ENCODE data around the gene DISP2. TPM values are rescaled to one million over a fixed set of nuclear protein-coding genes. Genes with fewer than 3 reads are reported as not detected.

Gene DISP2
- total and polyA plus RNA-seq, 2 of the 8 experiments (the other 6 are each of a cell fraction or from before 2014, with no cell fraction given): 0.45 to 1.2 TPM

GRCh38 chr15:40428185-40428584, 70.2 kb downstream of the DISP2 start:
- no peak overlapping the region for H2BK15ac ChIP-seq (ENCODE audit: low read length)
- no peak overlapping the region for H2BK20ac ChIP-seq (ENCODE audit: low read length)
- DNase-seq (ENCODE audit: low read depth in 1 of 2, low spot score in 2 of 2) (no peak), FAIRE-seq (no peak)
- WGBS, 2 experiments (ENCODE audit: extremely low coverage in 1 of 2, insufficient coverage in 1 of 2, insufficient read length in 1 of 2, insufficient replicate concordance in 2 of 2, low coverage in 1 of 2, low lambda C conversion rate in 2 of 2, missing lambda C conversion rate in 1 of 2): 93% methylated on average over 3 of the region's 4 CpGs; no CpG with 5 or more reads in 1 of the 2 experiments
- no peaks in the 10 kb centered on the region for H4K20me1 ChIP-seq (replicated peaks in 1 of 2; ENCODE audit: control insufficient read depth in 1 of 2, insufficient read depth in 2 of 2, low read length in 2 of 2)
- H2BK120ac ChIP-seq (replicated peaks; ENCODE audit: low read depth, low read length): no peak overlapping the region
- H4K5ac ChIP-seq (ENCODE audit: insufficient read length, low read depth, low read length): no peak overlapping the region
- no peak overlapping the region for H3K14ac ChIP-seq (ENCODE audit: insufficient read length)
- H2AFZ ChIP-seq (ENCODE audit: low read length): no peak overlapping the region
- no peak overlapping the region for H3K4ac ChIP-seq (replicated peaks; ENCODE audit: insufficient read length, low read depth, low read length)
- H3K23me2 ChIP-seq (ENCODE audit: low read depth, low read length): no peaks in the 10 kb centered on the region
- H3K79me2 ChIP-seq (ENCODE audit: control insufficient read depth in 1 of 2, insufficient read depth in 2 of 2, low read length in 2 of 2): no peaks in the 10 kb centered on the region
- no peaks in the 10 kb centered on the region for H3K36me3 ChIP-seq (ENCODE audit: control insufficient read depth in 2 of 4, insufficient read depth in 4 of 4, low read length in 3 of 4)
- H3K23ac ChIP-seq (ENCODE audit: insufficient read length): no peak overlapping the region
- no peak overlapping the region for H2BK12ac ChIP-seq (ENCODE audit: low read depth, low read length)
- H3K9ac ChIP-seq (replicated peaks in 1 of 4; ENCODE audit: extremely low read depth in 1 of 4, low read depth in 3 of 4, low read length in 3 of 4): no peak overlapping the region
- no peak overlapping the region for H3K27ac ChIP-seq (ENCODE audit: low read depth, low read length)
- H3K79me1 ChIP-seq (ENCODE audit: low read depth, low read length): no peaks in the 10 kb centered on the region
- no peak overlapping the region; a peak in 1 of 4 replicates for H3K4me2 ChIP-seq (ENCODE audit: insufficient read depth in 1 of 2, low read depth in 2 of 2, low read length in 2 of 2)
- no peak overlapping the region for H4K8ac ChIP-seq (ENCODE audit: extremely low read depth, insufficient read depth, low read length)
- no peak overlapping the region for H3K56ac ChIP-seq (replicated peaks; ENCODE audit: insufficient read length, low read depth, low read length)
- POLR2A ChIA-PET (ENCODE audit: partially characterized antibody): interaction anchor here (0.6 to 3.7 kb wide), 4 partner anchors 9 to 770 kb away, joined by 3 to 23 read pairs (median 5); partner anchors contain the start of gene BAHD1
- CTCF ChIA-PET (ENCODE audit: partially characterized antibody): interaction anchor here (0.7 to 1.2 kb wide), 2 partner anchors 11 to 121 kb away, joined by 3 read pairs; no protein-coding TSS in a partner anchor
- no peak overlapping the region for H3K4me3 ChIP-seq (ENCODE audit: extremely low read depth in 1 of 4, insufficient read depth in 2 of 4, low read depth in 3 of 4, low read length in 4 of 4)
- no peak overlapping the region for H4K91ac ChIP-seq (replicated peaks; ENCODE audit: insufficient read length, low read length)
- H3K4me1 ChIP-seq (replicated peaks in 1 of 4; ENCODE audit: control insufficient read depth in 3 of 4, insufficient read depth in 4 of 4, low read length in 3 of 4): peaks cover 1 to 12% (median 7%) of the 10 kb centered on the region in 4 experiments; a peak in 5 of 7 replicates
- no peaks in the 10 kb centered on the region for H3K9me3 ChIP-seq (ENCODE audit: insufficient read depth in 2 of 2, low read depth in 1 of 2, low read length in 1 of 2)
- H3K18ac ChIP-seq (ENCODE audit: extremely low read depth, low read length): no peak overlapping the region
- TF ChIP-seq MAFK (IDR thresholded peaks at IDR 0.05; ENCODE audit: low read depth, low read length): no peak
- no peak overlapping the region for H2BK5ac ChIP-seq (ENCODE audit: low read depth, low read length)
- H2AK5ac ChIP-seq (ENCODE audit: low read depth, low read length): no peak overlapping the region
- peaks cover 0 to 4% (median 0%) of the 10 kb centered on the region in 4 experiments; a peak in 2 of 7 replicates for H3K27me3 ChIP-seq (replicated peaks in 1 of 4; ENCODE audit: control insufficient read depth in 3 of 4, extremely low read depth in 1 of 4, insufficient read depth in 3 of 4, low read length in 3 of 4)

Other genes with a start within 250 kb of the DISP2 start
- 24.2 and 30.9 TPM in 2 replicates for gene BMF, start 249.3 kb upstream of the DISP2 start, total RNA-seq (2021; fragmentation: NEBNext Ultra II Directional; extraction: Animal tissue kit (Norgen Biotek cat#: 25700))
- 21.2 and 29.0 TPM in 2 replicates for gene BMF, start 249.3 kb upstream of the DISP2 start, polyA plus RNA-seq (2011; rRNA removed)
- gene BUB1B, start 197.2 kb upstream of the DISP2 start, total RNA-seq (2021; fragmentation: NEBNext Ultra II Directional; extraction: Animal tissue kit (Norgen Biotek cat#: 25700)): 144 and 153 TPM in 2 replicates
- 31.7 and 48.9 TPM in 2 replicates for gene BUB1B, start 197.2 kb upstream of the DISP2 start, polyA plus RNA-seq (2011; rRNA removed)
- gene PAK6, start 119.2 kb upstream of the DISP2 start, total RNA-seq (2021; fragmentation: NEBNext Ultra II Directional; extraction: Animal tissue kit (Norgen Biotek cat#: 25700)): 9.0 and 9.4 TPM in 2 replicates
- gene PAK6, start 119.2 kb upstream of the DISP2 start, polyA plus RNA-seq (2011; rRNA removed): 6.9 and 12.5 TPM in 2 replicates
- 0.26 TPM in 1 of 2 replicates, not detected in the other for gene ANKRD63, start 75.2 kb upstream of the DISP2 start, total RNA-seq (2021; fragmentation: NEBNext Ultra II Directional; extraction: Animal tissue kit (Norgen Biotek cat#: 25700))
- gene ANKRD63, start 75.2 kb upstream of the DISP2 start, polyA plus RNA-seq (2011; rRNA removed): 0.16 and 0.18 TPM in 2 replicates
- gene PLCB2, start 50.3 kb upstream of the DISP2 start, total RNA-seq (2021; fragmentation: NEBNext Ultra II Directional; extraction: Animal tissue kit (Norgen Biotek cat#: 25700)): 8.4 and 9.4 TPM in 2 replicates
- gene PLCB2, start 50.3 kb upstream of the DISP2 start, polyA plus RNA-seq (2011; rRNA removed): 7.2 and 11.3 TPM in 2 replicates
- gene INAFM2, start 34.5 kb upstream of the DISP2 start, total RNA-seq (2021; fragmentation: NEBNext Ultra II Directional; extraction: Animal tissue kit (Norgen Biotek cat#: 25700)): 35.1 and 38.2 TPM in 2 replicates
- gene INAFM2, start 34.5 kb upstream of the DISP2 start, polyA plus RNA-seq (2011; rRNA removed): 9.6 and 15.3 TPM in 2 replicates
- 0.33 and 0.78 TPM in 2 replicates for gene CCDC9B, start 17.3 kb upstream of the DISP2 start, total RNA-seq (2021; fragmentation: NEBNext Ultra II Directional; extraction: Animal tissue kit (Norgen Biotek cat#: 25700))
- gene CCDC9B, start 17.3 kb upstream of the DISP2 start, polyA plus RNA-seq (2011; rRNA removed): 0.45 and 0.63 TPM in 2 replicates
- gene PHGR1, start 7.2 kb upstream of the DISP2 start, total RNA-seq (2021; fragmentation: NEBNext Ultra II Directional; extraction: Animal tissue kit (Norgen Biotek cat#: 25700)): not detected in 2 replicates
- gene PHGR1, start 7.2 kb upstream of the DISP2 start, polyA plus RNA-seq (2011; rRNA removed): not detected in 2 replicates
- gene KNSTRN, start 24.5 kb downstream of the DISP2 start, total RNA-seq (2021; fragmentation: NEBNext Ultra II Directional; extraction: Animal tissue kit (Norgen Biotek cat#: 25700)): 67.4 and 79.4 TPM in 2 replicates
- 18.6 and 25.1 TPM in 2 replicates for gene KNSTRN, start 24.5 kb downstream of the DISP2 start, polyA plus RNA-seq (2011; rRNA removed)
- gene IVD, start 47.6 kb downstream of the DISP2 start, total RNA-seq (2021; fragmentation: NEBNext Ultra II Directional; extraction: Animal tissue kit (Norgen Biotek cat#: 25700)): 78.8 and 80.0 TPM in 2 replicates
- 55.2 and 63.7 TPM in 2 replicates for gene IVD, start 47.6 kb downstream of the DISP2 start, polyA plus RNA-seq (2011; rRNA removed)
- gene BAHD1, start 82.7 kb downstream of the DISP2 start, total RNA-seq (2021; fragmentation: NEBNext Ultra II Directional; extraction: Animal tissue kit (Norgen Biotek cat#: 25700)): 38.9 and 40.0 TPM in 2 replicates
- 15.0 and 23.4 TPM in 2 replicates for gene BAHD1, start 82.7 kb downstream of the DISP2 start, polyA plus RNA-seq (2011; rRNA removed)
- gene CHST14, start 112.8 kb downstream of the DISP2 start, total RNA-seq (2021; fragmentation: NEBNext Ultra II Directional; extraction: Animal tissue kit (Norgen Biotek cat#: 25700)): 17.7 and 20.3 TPM in 2 replicates
- 13.4 and 15.2 TPM in 2 replicates for gene CHST14, start 112.8 kb downstream of the DISP2 start, polyA plus RNA-seq (2011; rRNA removed)
- gene CCDC32, start 206.8 kb downstream of the DISP2 start, total RNA-seq (2021; fragmentation: NEBNext Ultra II Directional; extraction: Animal tissue kit (Norgen Biotek cat#: 25700)): 10.2 and 12.1 TPM in 2 replicates
- 2.9 and 8.9 TPM in 2 replicates for gene CCDC32, start 206.8 kb downstream of the DISP2 start, polyA plus RNA-seq (2011; rRNA removed)
- gene RPUSD2, start 211.1 kb downstream of the DISP2 start, total RNA-seq (2021; fragmentation: NEBNext Ultra II Directional; extraction: Animal tissue kit (Norgen Biotek cat#: 25700)): 25.1 and 28.5 TPM in 2 replicates
- gene RPUSD2, start 211.1 kb downstream of the DISP2 start, polyA plus RNA-seq (2011; rRNA removed): 14.5 and 19.9 TPM in 2 replicates
- gene KNL1, start 236.0 kb downstream of the DISP2 start, total RNA-seq (2021; fragmentation: NEBNext Ultra II Directional; extraction: Animal tissue kit (Norgen Biotek cat#: 25700)): 22.3 and 22.5 TPM in 2 replicates
- 2.7 and 4.4 TPM in 2 replicates for gene KNL1, start 236.0 kb downstream of the DISP2 start, polyA plus RNA-seq (2011; rRNA removed)

Measured in H1 (cell line).